GM12891 (cell line): ENCODE measurements around the gene GRIN2D.

Experiments used
- PAX5 ChIP-seq: IDR thresholded peaks from 2 replicates; pipeline ENCODE4 v1.6.1; 2011; ENCODE audit warnings: low read length, moderate library complexity, mild to moderate bottlenecking; ENCODE audit not compliant: insufficient read depth, severe bottlenecking
- POLR2A ChIP-seq: IDR thresholded peaks from 2 replicates; pipeline ENCODE4 v1.6.1; 2011; ENCODE audit warnings: low read depth, low read length, control low read depth
- POLR2AphosphoS5 ChIP-seq: IDR thresholded peaks from 2 replicates; pipeline ENCODE4 v1.6.1; 2011; ENCODE audit warnings: low read depth, low read length, control low read depth
- POU2F2 ChIP-seq: IDR thresholded peaks from 2 replicates; pipeline ENCODE4 v1.6.1; 2011; ENCODE audit warnings: low read depth, mild to moderate bottlenecking, control low read depth, low read length, moderate library complexity
- SPI1 ChIP-seq: IDR thresholded peaks from 2 replicates; pipeline ENCODE4 v1.6.1; 2011; ENCODE audit warnings: low read depth, low read length, control low read depth
- TAF1 ChIP-seq: IDR thresholded peaks from 2 replicates; pipeline ENCODE4 v1.6.1; 2011; ENCODE audit warnings: low read depth, low read length, control low read depth

DNA sequence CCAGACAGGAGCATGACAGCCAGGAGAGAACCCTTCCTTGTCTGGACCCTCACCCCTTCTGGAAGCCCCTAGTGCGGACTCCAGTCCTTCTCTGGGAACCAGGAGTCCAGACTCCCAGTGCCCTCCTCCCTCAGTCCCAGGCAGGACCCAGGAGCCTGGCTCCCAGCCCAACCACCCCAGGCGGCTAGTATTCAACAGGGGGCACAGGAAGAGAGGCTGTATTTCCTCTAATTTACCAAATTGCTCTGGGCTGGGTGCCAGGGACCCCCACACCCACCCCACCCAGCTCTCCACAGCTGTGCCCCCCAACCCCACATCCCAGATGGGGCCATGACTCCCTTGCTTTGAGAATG is 3.3 kb downstream of the GRIN2D start:
- TF ChIP-seq POLR2A (no peak), POLR2AphosphoS5 (no peak), POU2F2 (no peak), TAF1 (no peak), SPI1 (no peak), PAX5 (no peak)
